K562 (cell line): ENCODE results near the gene ZNF366. TPM values are rescaled to one million over a fixed set of nuclear protein-coding genes. Genes with fewer than 3 reads are reported as not detected.

Source experiments
- ATAC-seq: fragments of 200-7000 bp; cut with Tn5 transposase; 3 replicates; pipeline ENCODE4 v1.9.1; 2020; ENCODE audit warnings: moderate library complexity
- BruUV-seq: library from RNA; stranded (reverse); fragments of 400-500 nt; replicated peaks from 2 replicates; lab custom pipeline; 2021; lab: Mats Ljungman, UMichigan
- CTCF ChIA-PET: fragments of 300-600 bp; formaldehyde crosslinking; extraction: SDS; loops from one replicate; lab custom pipeline; 2021; ENCODE audit warnings: low intra/inter-chr PET ratio; lab: Yijun Ruan, JAX
- POLR2A ChIA-PET: fragments of 300-600, 350-650 bp; sonication (Branson Sonifier 250); formaldehyde crosslinking; extraction: SDS; loops from one replicate; lab custom pipeline; 2021; ENCODE audit warnings: antibody characterized with exemption, inconsistent platforms; lab: Yijun Ruan, JAX
- DNase-seq, 4 experiments: peaks; one replicate each; pipeline versions ENCODE4 v3.0.0 to v3.0.0-alpha.2; 2011 to 2018; ENCODE audit warnings: low spot score in 3 of 4, mixed read lengths in 3 of 4; ENCODE audit errors: extremely low read depth in 1 of 4
- FAIRE-seq: peaks from 2 replicates; lab custom pipeline; 2011; peaks lifted over from hg19 to GRCh38; lab: Jason Lieb, UNC
- H2AFZ ChIP-seq: 2 replicates; pipeline ENCODE4 v1.6.0; 2011; ENCODE audit warnings: low read depth, low read length, control low read depth, inconsistent platforms
- H3K27ac ChIP-seq: fragments of 200-600 bp; 3 replicates; pipeline ENCODE4 v1.8.0; 2011; ENCODE audit warnings: low read depth, mild to moderate bottlenecking, control low read depth, inconsistent platforms, low read length, moderate library complexity, mixed read lengths; ENCODE audit errors: extremely low read depth
- H3K27me3 ChIP-seq, 2 experiments: fragments of 300-600 bp in 1 of 2; 2 replicates in 1 of 2; 3 replicates in 1 of 2; pipeline versions ENCODE4 v1.6.0 to v1.8.0; 2011; ENCODE audit warnings: inconsistent platforms in 2 of 2, low read length in 2 of 2, mild to moderate bottlenecking in 1 of 2, mixed read lengths in 1 of 2, moderate library complexity in 1 of 2; ENCODE audit not compliant: control insufficient read depth in 2 of 2, insufficient read depth in 2 of 2
- H3K36me3 ChIP-seq: fragments of 300-600 bp; 3 replicates; pipeline ENCODE4 v1.8.0; 2011; ENCODE audit warnings: mild to moderate bottlenecking, low read length, inconsistent platforms; ENCODE audit not compliant: control insufficient read depth, insufficient read depth
- H3K4me1 ChIP-seq, 2 experiments: fragments of 200-600 bp in 1 of 2; replicated peaks in 1 of 2; 2 replicates in 1 of 2; 3 replicates in 1 of 2; pipeline versions ENCODE4 v1.5.1 to v1.8.0; 2011; ENCODE audit warnings: inconsistent platforms in 2 of 2, low read length in 2 of 2, mild to moderate bottlenecking in 1 of 2, mixed read lengths in 1 of 2, moderate library complexity in 1 of 2; ENCODE audit not compliant: control insufficient read depth in 2 of 2, insufficient read depth in 2 of 2
- H3K4me2 ChIP-seq: 2 replicates; pipeline ENCODE4 v1.6.1; 2011; ENCODE audit warnings: low read length, control low read depth, inconsistent platforms, mixed read lengths; ENCODE audit not compliant: insufficient read depth
- H3K4me3 ChIP-seq: fragments of 200-600 bp; sonication (generic), shearing (Covaris generic); 2 replicates; pipeline ENCODE4 v1.5.1; 2016; ENCODE audit warnings: control low read depth, inconsistent platforms
- H3K79me2 ChIP-seq: fragments of 200-600 bp; 3 replicates; pipeline ENCODE4 v1.8.0; 2011; ENCODE audit warnings: low read length, inconsistent platforms; ENCODE audit not compliant: control insufficient read depth, insufficient read depth
- H3K9ac ChIP-seq, 2 experiments: 2 replicates each; pipeline versions ENCODE4 v1.6.0 to v1.6.1; 2011; ENCODE audit warnings: low read depth in 2 of 2, low read length in 2 of 2, control low read depth in 1 of 2, inconsistent platforms in 1 of 2, mild to moderate bottlenecking in 1 of 2, mixed read lengths in 1 of 2; ENCODE audit not compliant: insufficient read depth in 1 of 2
- H3K9me1 ChIP-seq: one replicate; pipeline ENCODE4 v1.6.0; 2011; ENCODE audit warnings: inconsistent platforms, mild to moderate bottlenecking, low read length, moderate library complexity; ENCODE audit not compliant: control insufficient read depth, insufficient read depth
- H3K9me3 ChIP-seq: replicated peaks from 2 replicates; pipeline ENCODE4 v1.5.1; 2011; ENCODE audit warnings: low read depth, low read length, inconsistent platforms; ENCODE audit not compliant: control insufficient read depth, insufficient read depth
- H4K20me1 ChIP-seq: replicated peaks from 2 replicates; pipeline ENCODE4 v1.6.1; 2011; ENCODE audit warnings: low read length, inconsistent platforms, mixed read lengths; ENCODE audit not compliant: control insufficient read depth, insufficient read depth
- CBFA2T2 ChIP-seq: fragments of 450-650 bp; conservative IDR thresholded peaks from 2 replicates; pipeline ENCODE4 v1.6.1; 2017; ENCODE audit warnings: mild to moderate bottlenecking
- KLF1 ChIP-seq: fragments of 450-650 bp; IDR thresholded peaks from 2 replicates; pipeline ENCODE4 v1.6.1; 2016; ENCODE audit warnings: missing genetic modification characterization, missing compliant biosample characterization
- MCM3 ChIP-seq: fragments of 450-650 bp; IDR thresholded peaks from 2 replicates; pipeline ENCODE4 v1.6.1; 2016
- NR2F6 ChIP-seq: fragments of 450-650 bp; formaldehyde crosslinking; IDR thresholded peaks from 2 replicates; pipeline ENCODE4 v1.4.0; 2020; ENCODE audit warnings: mild to moderate bottlenecking
- PHF20 ChIP-seq: fragments of 450-650 bp; IDR thresholded peaks from 2 replicates; pipeline ENCODE4 v1.6.1; 2018; ENCODE audit not compliant: partially characterized antibody
- RBM14 ChIP-seq: fragments of 200-400 bp; formaldehyde crosslinking; IDR thresholded peaks from 2 replicates; pipeline ENCODE4 v1.6.1; 2018; ENCODE audit warnings: low read depth, mild to moderate bottlenecking, low read length, moderate library complexity, borderline replicate concordance; ENCODE audit not compliant: insufficient read depth
- TCF7L2 ChIP-seq: fragments of 150-350 bp; IDR thresholded peaks from 2 replicates; pipeline ENCODE4 v1.6.1; 2016; ENCODE audit warnings: low read depth, mild to moderate bottlenecking, low read length, moderate library complexity
- ZNF140 ChIP-seq: fragments of 250-450 bp; sonication (Bioruptor Pico); IDR thresholded peaks from 2 replicates; pipeline ENCODE4 v1.8.0; 2021; ENCODE audit warnings: moderate library complexity, mild to moderate bottlenecking, inconsistent platforms
- ZNF57 ChIP-seq: fragments of 450-650 bp; formaldehyde crosslinking; IDR thresholded peaks from 2 replicates; pipeline ENCODE4 v1.4.0; 2020; ENCODE audit warnings: mild to moderate bottlenecking, moderate library complexity
- in situ Hi-C: fragments of 300-500 bp; cut with MboI; formaldehyde crosslinking; loops from 4 replicates; pipeline ENCODE4 v1.15.0; 2018; ENCODE audit warnings: inconsistent platforms, mixed read lengths
- intact Hi-C: fragments of 100-400 bp; cut with micrococcal nuclease; formaldehyde crosslinking; loops from 2 replicates; pipeline ENCODE4 v1.14.2; 2022
- polyA plus RNA-seq, 8 experiments: library from polyadenylated mRNA; depleted of rRNA in 4 of 8; stranded (reverse) in 5 of 8; unstranded in 3 of 8; fragments of >200 nt; fragmentation: Nextera tagmentation in 2 of 8; fragmentation: Illumina TruSeq in 1 of 8; extraction: Ambion mirVana in 2 of 8; extraction: Trizol in 1 of 8; gene quantifications; 2 replicates each; pipeline versions ENCODE4 v1.2.1 to v1.2.3, GENCODE V29; 2011 to 2014; ENCODE audit warnings: inconsistent platforms in 1 of 8, missing spikeins in 1 of 8
- total RNA-seq, 7 experiments: library from RNA; depleted of rRNA in 6 of 7; stranded (reverse); fragments of >200 nt in 6 of 7; fragmentation: Illumina TruSeq in 2 of 7; extraction: Trizol in 2 of 7; gene quantifications; 2 replicates each; pipeline versions ENCODE4 v1.2.1 to v1.2.3, GENCODE V29; 2011 to 2021; ENCODE audit warnings: low replicate concordance in 1 of 7
- TF ChIP-seq, protein P1 (sequence below): sonication (generic); formaldehyde crosslinking; IDR thresholded peaks from 2 replicates; pipeline ENCODE4 v1.8.0; 2022; ENCODE audit warnings: mild to moderate bottlenecking, missing genetic modification reagents
- TF ChIP-seq, protein P2 (sequence below): fragments of 450-650 bp; IDR thresholded peaks from 2 replicates; pipeline ENCODE4 v1.6.1; 2016; ENCODE audit warnings: low read depth

ZNF366 gene
- total and polyA plus RNA-seq, 9 of the 15 experiments (the other 6 are each of a cell fraction or from before 2014, with no cell fraction given) = not detected

DNA sequence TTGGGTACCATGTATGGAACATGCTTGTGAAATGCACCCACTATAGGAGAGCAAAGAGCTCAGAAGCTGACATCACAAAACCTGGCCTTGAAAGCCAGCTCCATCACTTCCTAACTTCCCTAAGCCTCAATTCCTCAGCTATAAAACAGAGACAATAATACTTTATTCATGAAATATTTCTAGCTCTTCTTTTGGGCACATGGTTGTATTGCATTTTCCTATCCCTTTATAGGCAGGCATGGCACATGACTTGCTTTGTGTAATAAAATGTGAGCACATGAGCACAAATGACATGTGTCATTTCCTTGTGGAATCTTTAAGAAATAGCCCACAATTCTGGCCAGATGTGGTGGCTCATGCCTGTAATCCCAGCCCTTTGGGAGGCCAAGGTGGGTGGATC is 18.5 kb downstream of the ZNF366 start:
- no TSS peak for BruUV-seq
- in situ Hi-C loops (no loop called here), intact Hi-C loops (no loop called here)
- TF ChIP-seq, protein P1, sequence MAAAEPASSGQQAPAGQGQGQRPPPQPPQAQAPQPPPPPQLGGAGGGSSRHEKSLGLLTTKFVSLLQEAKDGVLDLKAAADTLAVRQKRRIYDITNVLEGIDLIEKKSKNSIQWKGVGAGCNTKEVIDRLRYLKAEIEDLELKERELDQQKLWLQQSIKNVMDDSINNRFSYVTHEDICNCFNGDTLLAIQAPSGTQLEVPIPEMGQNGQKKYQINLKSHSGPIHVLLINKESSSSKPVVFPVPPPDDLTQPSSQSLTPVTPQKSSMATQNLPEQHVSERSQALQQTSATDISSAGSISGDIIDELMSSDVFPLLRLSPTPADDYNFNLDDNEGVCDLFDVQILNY (CRISPR knock-in tag) = no peak
- TF ChIP-seq PHF20 (no peak), ZNF140 (CRISPR knock-in tag) (no peak), RBM14 (no peak), MCM3 (no peak), ZNF57 (CRISPR knock-in tag) (no peak), TCF7L2 (no peak), CBFA2T2 (no peak), KLF1 (no peak), NR2F6 (CRISPR knock-in tag) (no peak)
- TF ChIP-seq, protein P2, sequence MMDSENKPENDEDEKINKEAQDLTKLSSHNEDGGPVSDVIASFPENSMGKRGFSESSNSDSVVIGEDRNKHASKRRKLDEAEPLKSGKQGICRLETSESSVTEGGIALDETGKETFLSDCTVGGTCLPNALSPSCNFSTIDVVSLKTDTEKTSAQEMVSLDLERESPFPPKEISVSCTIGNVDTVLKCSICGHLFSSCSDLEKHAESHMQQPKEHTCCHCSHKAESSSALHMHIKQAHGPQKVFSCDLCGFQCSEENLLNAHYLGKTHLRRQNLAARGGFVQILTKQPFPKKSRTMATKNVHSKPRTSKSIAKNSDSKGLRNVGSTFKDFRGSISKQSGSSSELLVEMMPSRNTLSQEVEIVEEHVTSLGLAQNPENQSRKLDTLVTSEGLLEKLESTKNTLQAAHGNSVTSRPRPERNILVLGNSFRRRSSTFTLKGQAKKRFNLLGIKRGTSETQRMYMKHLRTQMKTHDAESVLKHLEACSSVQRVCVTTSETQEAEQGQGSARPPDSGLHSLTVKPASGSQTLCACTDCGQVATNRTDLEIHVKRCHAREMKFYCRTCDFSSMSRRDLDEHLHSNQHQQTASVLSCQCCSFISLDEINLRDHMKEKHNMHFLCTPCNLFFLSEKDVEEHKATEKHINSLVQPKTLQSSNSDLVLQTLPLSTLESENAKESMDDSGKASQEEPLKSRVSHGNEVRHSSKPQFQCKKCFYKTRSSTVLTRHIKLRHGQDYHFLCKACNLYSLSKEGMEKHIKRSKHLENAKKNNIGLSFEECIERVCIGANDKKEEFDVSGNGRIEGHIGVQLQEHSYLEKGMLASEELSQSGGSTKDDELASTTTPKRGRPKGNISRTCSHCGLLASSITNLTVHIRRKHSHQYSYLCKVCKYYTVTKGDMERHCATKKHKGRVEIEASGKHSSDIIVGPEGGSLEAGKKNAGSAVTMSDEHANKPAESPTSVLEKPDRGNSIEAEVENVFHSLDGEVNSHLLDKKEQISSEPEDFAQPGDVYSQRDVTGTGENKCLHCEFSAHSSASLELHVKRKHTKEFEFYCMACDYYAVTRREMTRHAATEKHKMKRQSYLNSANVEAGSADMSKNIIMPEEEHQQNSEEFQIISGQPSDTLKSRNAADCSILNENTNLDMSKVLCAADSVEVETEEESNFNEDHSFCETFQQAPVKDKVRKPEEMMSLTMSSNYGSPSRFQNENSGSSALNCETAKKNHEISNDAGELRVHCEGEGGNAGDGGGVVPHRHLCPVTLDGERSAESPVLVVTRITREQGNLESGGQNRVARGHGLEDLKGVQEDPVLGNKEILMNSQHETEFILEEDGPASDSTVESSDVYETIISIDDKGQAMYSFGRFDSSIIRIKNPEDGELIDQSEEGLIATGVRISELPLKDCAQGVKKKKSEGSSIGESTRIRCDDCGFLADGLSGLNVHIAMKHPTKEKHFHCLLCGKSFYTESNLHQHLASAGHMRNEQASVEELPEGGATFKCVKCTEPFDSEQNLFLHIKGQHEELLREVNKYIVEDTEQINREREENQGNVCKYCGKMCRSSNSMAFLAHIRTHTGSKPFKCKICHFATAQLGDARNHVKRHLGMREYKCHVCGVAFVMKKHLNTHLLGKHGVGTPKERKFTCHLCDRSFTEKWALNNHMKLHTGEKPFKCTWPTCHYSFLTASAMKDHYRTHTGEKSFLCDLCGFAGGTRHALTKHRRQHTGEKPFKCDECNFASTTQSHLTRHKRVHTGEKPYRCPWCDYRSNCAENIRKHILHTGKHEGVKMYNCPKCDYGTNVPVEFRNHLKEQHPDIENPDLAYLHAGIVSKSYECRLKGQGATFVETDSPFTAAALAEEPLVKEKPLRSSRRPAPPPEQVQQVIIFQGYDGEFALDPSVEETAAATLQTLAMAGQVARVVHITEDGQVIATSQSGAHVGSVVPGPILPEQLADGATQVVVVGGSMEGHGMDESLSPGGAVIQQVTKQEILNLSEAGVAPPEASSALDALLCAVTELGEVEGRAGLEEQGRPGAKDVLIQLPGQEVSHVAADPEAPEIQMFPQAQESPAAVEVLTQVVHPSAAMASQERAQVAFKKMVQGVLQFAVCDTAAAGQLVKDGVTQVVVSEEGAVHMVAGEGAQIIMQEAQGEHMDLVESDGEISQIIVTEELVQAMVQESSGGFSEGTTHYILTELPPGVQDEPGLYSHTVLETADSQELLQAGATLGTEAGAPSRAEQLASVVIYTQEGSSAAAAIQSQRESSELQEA = no peak
- no peaks in the 10 kb centered on the region for H3K9me1 ChIP-seq
- H3K79me2 ChIP-seq = no peaks in the 10 kb centered on the region
- H3K27me3 ChIP-seq = no peaks in the 10 kb centered on the region; a peak in 1 of 5 replicates
- no peak for FAIRE-seq
- H4K20me1 ChIP-seq = no peaks in the 10 kb centered on the region
- no peak for DNase-seq
- ChIA-PET POLR2A (no interaction called here), CTCF (no interaction called here)
- no peak overlapping the region for H3K27ac ChIP-seq
- no peak overlapping the region for H3K4me3 ChIP-seq
- no peaks in the 10 kb centered on the region for H3K9me3 ChIP-seq
- H3K36me3 ChIP-seq = no peaks in the 10 kb centered on the region
- ATAC-seq = no peak
- 0 out of 5 replicates have a peak, but pooled peaks cover 0 to 4% of the 10 kb centered on the region in 2 experiments for H3K4me1 ChIP-seq
- no peak overlapping the region for H2AFZ ChIP-seq
- no peak overlapping the region for H3K9ac ChIP-seq
- H3K4me2 ChIP-seq = no peak overlapping the region
